OCI-LY3 (cell line): ENCODE results near the gene ARL10.

ENCODE experiments used
- H2AFZ ChIP-seq: fragments of 200-600, 300-600 bp; shearing (Covaris generic); 2 replicates; pipeline ENCODE4 v1.6.0; 2014; ENCODE audit warnings: antibody characterized with exemption, low read depth, low read length
- H3K27ac ChIP-seq: fragments of 200-600, 300-600 bp; sonication (generic); 2 replicates; pipeline ENCODE4 v1.5.1; 2014; ENCODE audit warnings: mild to moderate bottlenecking, low read length, moderate library complexity, mixed read lengths
- H3K27me3 ChIP-seq: fragments of 200-600, 300-600 bp; sonication (generic); 2 replicates; pipeline ENCODE4 v1.6.1; 2014; ENCODE audit warnings: low read depth, low read length, mixed read lengths
- H3K36me3 ChIP-seq: fragments of 200-600, 300-600 bp; sonication (generic); replicated peaks from 2 replicates; pipeline ENCODE3; 2014; ENCODE audit warnings: low read depth, low read length, mixed read lengths
- H3K4me1 ChIP-seq: fragments of 300-600, 200-600 bp; sonication (generic); 2 replicates; pipeline ENCODE4 v1.6.1; 2014; ENCODE audit warnings: low read length, mixed read lengths
- H3K4me2 ChIP-seq: fragments of 200-600, 300-600 bp; sonication (generic); 2 replicates; pipeline ENCODE4 v1.6.1; 2014; ENCODE audit warnings: low read length, mixed read lengths
- H3K4me3 ChIP-seq: fragments of 300-600, 200-600 bp; sonication (generic); 2 replicates; pipeline ENCODE4 v1.5.1; 2014; ENCODE audit warnings: antibody characterized with exemption, mild to moderate bottlenecking, low read length, moderate library complexity
- H3K79me2 ChIP-seq: fragments of 300-600, 200-600 bp; shearing (Covaris generic); 2 replicates; pipeline ENCODE4 v1.6.1; 2014; ENCODE audit warnings: mild to moderate bottlenecking, low read length, mixed read lengths
- H3K9ac ChIP-seq: fragments of 300-600, 200-600 bp; shearing (Covaris generic); 2 replicates; pipeline ENCODE4 v1.6.0; 2014; ENCODE audit warnings: mild to moderate bottlenecking, low read length, moderate library complexity
- H3K9me3 ChIP-seq: fragments of 200-600, 300-600 bp; shearing (Covaris generic); 2 replicates; pipeline ENCODE4 v1.6.1; 2014; ENCODE audit warnings: low read length, mixed read lengths; ENCODE audit not compliant: insufficient read depth
- H4K20me1 ChIP-seq: fragments of 200-600, 300-600 bp; sonication (generic); 2 replicates; pipeline ENCODE4 v1.6.1; 2016; ENCODE audit warnings: low read length, mixed read lengths; ENCODE audit not compliant: insufficient read depth
- CTCF ChIP-seq: fragments of 200-600, 300-600 bp; sonication (generic); IDR thresholded peaks from 2 replicates; pipeline ENCODE4 v1.5.1; 2014; ENCODE audit warnings: antibody characterized with exemption, low read length, low read depth
- EZH2phosphoT487 ChIP-seq: fragments of 200-600 bp; shearing (Covaris generic); IDR thresholded peaks from 2 replicates; pipeline ENCODE4 v1.6.1; 2018; ENCODE audit warnings: antibody characterized with exemption, mixed run types, low read depth

The ARL10 gene

GRCh38 chr5:176415952-176416924 lies 51.0 kb downstream of the ARL10 start, which contains the start of gene CLTB:
CLTB (minus strand) TSS chr5:176416539; CDS start chr5:176416363, 176 bp downstream.
- Histone ChIP-seq H3K9me3 (0 out of 2 replicates have a peak, but pooled peaks cover 6% of the 10 kb centered on the region), H3K27ac (no peak within 1 kb of the TSS), H3K79me2 (peaks cover 6% of the 10 kb centered on the region), H3K27me3 (peaks cover 4% of the 10 kb centered on the region; the same call in 1 of the 2 replicates), H3K4me3 (peak within 1 kb of the TSS; percentile 96), H2AFZ (peak within 1 kb of the TSS; percentile 89), H3K36me3 (no peaks in the 10 kb centered on the region), H3K4me1 (peaks cover 15% of the 10 kb centered on the region), H3K4me2 (peak within 1 kb of the TSS; percentile 90), H3K9ac (peak within 1 kb of the TSS; percentile 90), H4K20me1 (no peaks in the 10 kb centered on the region)
- TF ChIP-seq CTCF (peak; percentile 51), EZH2phosphoT487 (no peak)

- peaks cover 15% of the 10 kb centered on the region for H3K4me1 ChIP-seq
- H3K9me3 ChIP-seq: 0 out of 2 replicates have a peak, but pooled peaks cover 6% of the 10 kb centered on the region
- H3K27ac ChIP-seq: no peak overlapping the region
- H3K27me3 ChIP-seq: peaks cover 4% of the 10 kb centered on the region; the same call in 1 of the 2 replicates
- peaks cover 6% of the 10 kb centered on the region for H3K79me2 ChIP-seq
- peak overlapping the region; percentile 96 for H3K4me3 ChIP-seq
- H2AFZ ChIP-seq: peak overlapping the region; percentile 87
- H3K36me3 ChIP-seq: no peaks in the 10 kb centered on the region
- TF ChIP-seq EZH2phosphoT487: no peak
- H3K9ac ChIP-seq: peak overlapping the region; percentile 44
- H4K20me1 ChIP-seq: no peaks in the 10 kb centered on the region
- H3K4me2 ChIP-seq: peak overlapping the region; percentile 90
Observed at GRCh38 chr5:176416965-176417364, 51.7 kb downstream of the ARL10 start.

GRCh38 chr5:176418251-176418650 lies 53.0 kb downstream of the ARL10 start:
- Histone ChIP-seq H3K9ac (no peak overlapping the region), H3K4me2 (no peak overlapping the region), H3K9me3 (0 out of 2 replicates have a peak, but pooled peaks cover 6% of the 10 kb centered on the region)

GRCh38 chr5:176420086-176420485 lies 54.8 kb downstream of the ARL10 start:
- no peaks in the 10 kb centered on the region for H4K20me1 ChIP-seq
- peaks cover 6% of the 10 kb centered on the region for H3K79me2 ChIP-seq
- 0 out of 2 replicates have a peak, but pooled peaks cover 7% of the 10 kb centered on the region for H3K9me3 ChIP-seq
- peaks cover 13% of the 10 kb centered on the region for H3K4me1 ChIP-seq
- H3K27me3 ChIP-seq: peaks cover 4% of the 10 kb centered on the region; the same call in 1 of the 2 replicates
- H2AFZ ChIP-seq: no peak overlapping the region
- no peak overlapping the region for H3K4me3 ChIP-seq
- H3K4me2 ChIP-seq: no peak overlapping the region
- no peak overlapping the region for H3K27ac ChIP-seq
- no peaks in the 10 kb centered on the region for H3K36me3 ChIP-seq
- TF ChIP-seq CTCF (no peak), EZH2phosphoT487 (no peak)
- no peak overlapping the region for H3K9ac ChIP-seq

More at GRCh38 chr5:176418251-176418650, 53.0 kb downstream of the ARL10 start:
- Histone ChIP-seq H3K79me2 (peaks cover 6% of the 10 kb centered on the region), H3K27me3 (peaks cover 4% of the 10 kb centered on the region; the same call in 1 of the 2 replicates), H3K4me1 (peaks cover 15% of the 10 kb centered on the region), H4K20me1 (no peaks in the 10 kb centered on the region), H3K4me3 (no peak overlapping the region), H3K27ac (no peak overlapping the region), H2AFZ (no peak overlapping the region), H3K36me3 (no peaks in the 10 kb centered on the region)
- TF ChIP-seq EZH2phosphoT487 (no peak), CTCF (no peak)
